Measurements from ENCODE around the gene EEF1AKMT4.

The EEF1AKMT4 gene

GRCh38 chr3:184300378-184300720, 50.9 kb downstream of the EEF1AKMT4 start:
- H3K4me3 ChIP-seq (replicated peaks; ENCODE audit: low read depth, low read length): peak overlapping the region; percentile 94
- H3K27me3 ChIP-seq (replicated peaks; ENCODE audit: control insufficient read depth, insufficient read depth, low read length): no peaks in the 10 kb centered on the region
- TF ChIP-seq CTCF (IDR thresholded peaks at IDR 0.05; ENCODE audit: insufficient read depth, low read length, poor library complexity, severe bottlenecking): no peak
- DNase-seq (ENCODE audit: extremely low read depth, insufficient read length): no peak
- H3K36me3 ChIP-seq (ENCODE audit: control insufficient read depth, insufficient read depth, low read length): peaks cover 18% of the 10 kb centered on the region

- Histone ChIP-seq H3K36me3 (ENCODE audit: control insufficient read depth, insufficient read depth, low read length) (peaks cover 29% of the 10 kb centered on the region), H3K4me3 (replicated peaks; ENCODE audit: low read depth, low read length) (no peak overlapping the region), H3K27me3 (replicated peaks; ENCODE audit: control insufficient read depth, insufficient read depth, low read length) (no peaks in the 10 kb centered on the region)
- TF ChIP-seq CTCF (IDR thresholded peaks at IDR 0.05; ENCODE audit: insufficient read depth, low read length, poor library complexity, severe bottlenecking): peak; percentile 39
- DNase-seq (ENCODE audit: extremely low read depth, insufficient read length): no peak
These were observed 56.1 kb downstream of the EEF1AKMT4 start for GRCh38 chr3:184305577-184305976.

GRCh38 chr3:184306341-184306972, 57.0 kb downstream of the EEF1AKMT4 start:
- Histone ChIP-seq H3K4me3 (replicated peaks; ENCODE audit: low read depth, low read length) (no peak overlapping the region), H3K27me3 (replicated peaks; ENCODE audit: control insufficient read depth, insufficient read depth, low read length) (no peaks in the 10 kb centered on the region), H3K36me3 (ENCODE audit: control insufficient read depth, insufficient read depth, low read length) (peaks cover 27% of the 10 kb centered on the region)
- no peak for DNase-seq (ENCODE audit: extremely low read depth, insufficient read length)
- no peak for TF ChIP-seq CTCF (IDR thresholded peaks at IDR 0.05; ENCODE audit: insufficient read depth, low read length, poor library complexity, severe bottlenecking)

- Histone ChIP-seq H3K27me3 (replicated peaks; ENCODE audit: control insufficient read depth, insufficient read depth, low read length) (no peaks in the 10 kb centered on the region), H3K4me3 (replicated peaks; ENCODE audit: low read depth, low read length) (no peak overlapping the region), H3K36me3 (ENCODE audit: control insufficient read depth, insufficient read depth, low read length) (peaks cover 16% of the 10 kb centered on the region)
- DNase-seq (ENCODE audit: extremely low read depth, insufficient read length): no peak
- TF ChIP-seq CTCF (IDR thresholded peaks at IDR 0.05; ENCODE audit: insufficient read depth, low read length, poor library complexity, severe bottlenecking): no peak
These were observed 58.4 kb downstream of the EEF1AKMT4 start for GRCh38 chr3:184307915-184308314.
